Endothelial cell of umbilical vein (primary cell): ENCODE measurements around the gene ZW10.

Experiments used
- CTCF ChIP-seq, 2 donors: IDR thresholded peaks; 1 replicate in 1 of 2; 2 replicates in 1 of 2; pipeline ENCODE4 v1.5.1; 2011; ENCODE audit warnings: low read length in 2 of 2, mild to moderate bottlenecking in 2 of 2, moderate library complexity in 2 of 2, control low read depth in 1 of 2, inconsistent platforms in 1 of 2, low read depth in 1 of 2; ENCODE audit not compliant: insufficient read depth in 1 of 2; ENCODE audit errors: extremely low read depth in 1 of 2
- EZH2 ChIP-seq: IDR thresholded peaks from 2 replicates; pipeline ENCODE4 v1.6.1; 2012; ENCODE audit warnings: borderline replicate concordance, low read depth, mild to moderate bottlenecking, moderate library complexity, low read length, inconsistent platforms; ENCODE audit not compliant: severe bottlenecking
- FOS ChIP-seq: IDR thresholded peaks from 2 replicates; pipeline ENCODE4 v1.6.1; 2011; ENCODE audit warnings: mild to moderate bottlenecking, low read length, moderate library complexity, borderline replicate concordance; ENCODE audit not compliant: insufficient read depth
- MAX ChIP-seq: IDR thresholded peaks from 2 replicates; pipeline ENCODE4 v1.6.1; 2011; ENCODE audit not compliant: insufficient read depth, insufficient read length
- MYC ChIP-seq: IDR thresholded peaks from one replicate; pipeline ENCODE4 v1.6.1; 2011; ENCODE audit warnings: mild to moderate bottlenecking, low read depth, low read length
- POLR2A ChIP-seq: IDR thresholded peaks from 2 replicates; pipeline ENCODE4 v1.6.1; 2012; ENCODE audit warnings: low read depth, mild to moderate bottlenecking, control low read depth, low read length
- POLR2AphosphoS5 ChIP-seq: IDR thresholded peaks from 2 replicates; pipeline ENCODE4 v1.6.1; 2012; ENCODE audit warnings: low read depth, mild to moderate bottlenecking, control low read depth, low read length, moderate library complexity; ENCODE audit not compliant: insufficient read depth

- TF ChIP-seq CTCF (IDR thresholded peaks at IDR 0.05; ENCODE audit: extremely low read depth in 1 of 2, insufficient read depth in 1 of 2, low read depth in 1 of 2, low read length in 2 of 2) (no peak), EZH2 (no peak), POLR2A (no peak), POLR2AphosphoS5 (no peak), FOS (no peak), MAX (no peak), MYC (no peak)
Observed at GRCh38 chr11:113808931-113809330, 35.4 kb upstream of the ZW10 start.
